Tibial artery (tissue), 4 donors: Measurements from ENCODE around the gene PIK3R5.

ENCODE experiments used
- DNase-seq, 2 donors: peaks; one replicate each; pipeline ENCODE4 v3.0.0-alpha.2; 2019
- H3K27ac ChIP-seq, 2 donors: fragments of 200-600 bp; sonication (generic) in 1 of 2; 1 replicate in 1 of 2; 2 replicates in 1 of 2; pipeline ENCODE4 v1.5.1; 2018 to 2019; ENCODE audit warnings: mild to moderate bottlenecking in 1 of 2
- H3K27me3 ChIP-seq, 2 donors: fragments of 200-600 bp; sonication (generic) in 1 of 2; one replicate each; pipeline versions ENCODE4 v1.5.1 to v1.6.0; 2016 to 2019
- H3K36me3 ChIP-seq, 3 donors: fragments of 200-600 bp; sonication (generic) in 2 of 3; one replicate each; pipeline ENCODE4 v1.5.1; 2016 to 2019; ENCODE audit warnings: mild to moderate bottlenecking in 2 of 3
- H3K4me1 ChIP-seq, 4 donors: fragments of 200-600 bp; sonication (generic) in 2 of 4; 1 replicate in 3 of 4; 2 replicates in 1 of 4; pipeline ENCODE4 v1.5.1; 2016 to 2019
- H3K4me3 ChIP-seq, 2 donors: fragments of 200-600 bp; sonication (generic) in 1 of 2; 1 replicate in 1 of 2; 2 replicates in 1 of 2; pipeline ENCODE4 v1.5.1; 2018 to 2019; ENCODE audit warnings: mild to moderate bottlenecking in 2 of 2
- H3K9me3 ChIP-seq, 3 donors: fragments of 200-600 bp; sonication (generic) in 1 of 3; one replicate each; pipeline ENCODE4 v1.5.1; 2016 to 2019
- CTCF ChIP-seq, 2 experiments: fragments of 200-600 bp in 1 of 2; fragments of 450-650 bp in 1 of 2; IDR thresholded peaks; one replicate each; pipeline ENCODE4 v1.5.1; 2017 to 2019; ENCODE audit warnings: antibody characterized with exemption in 2 of 2, mild to moderate bottlenecking in 1 of 2, moderate library complexity in 1 of 2
- intact Hi-C: fragments of 100-400 bp; cut with DNase I; formaldehyde crosslinking; loops from one replicate; pipeline ENCODE4 v1.15.0; 2023; ENCODE audit warnings: low total_unique reads

PIK3R5 gene

GRCh38 chr17:8918807-8919465, 46.6 kb downstream of the PIK3R5 start:
- H3K9me3 ChIP-seq = peaks cover 3 to 10% (median 4%) of the 10 kb centered on the region in 3 donors
- H3K36me3 ChIP-seq = no peaks in the 10 kb centered on the region
- H3K4me1 ChIP-seq = no peaks in the 10 kb centered on the region
- no peak for DNase-seq
- no peak overlapping the region for H3K4me3 ChIP-seq
- no peak for TF ChIP-seq CTCF (IDR thresholded peaks at IDR 0.05)
- H3K27ac ChIP-seq = no peak overlapping the region
- intact Hi-C loops = no loop called here
- H3K27me3 ChIP-seq = peaks cover 0 to 22% of the 10 kb centered on the region in 2 donors

GRCh38 chr17:8916466-8916865, 49.0 kb downstream of the PIK3R5 start:
- H3K27me3 ChIP-seq = peaks cover 0 to 41% of the 10 kb centered on the region in 2 donors
- no peaks in the 10 kb centered on the region for H3K4me1 ChIP-seq
- H3K27ac ChIP-seq = no peak overlapping the region

DNA sequence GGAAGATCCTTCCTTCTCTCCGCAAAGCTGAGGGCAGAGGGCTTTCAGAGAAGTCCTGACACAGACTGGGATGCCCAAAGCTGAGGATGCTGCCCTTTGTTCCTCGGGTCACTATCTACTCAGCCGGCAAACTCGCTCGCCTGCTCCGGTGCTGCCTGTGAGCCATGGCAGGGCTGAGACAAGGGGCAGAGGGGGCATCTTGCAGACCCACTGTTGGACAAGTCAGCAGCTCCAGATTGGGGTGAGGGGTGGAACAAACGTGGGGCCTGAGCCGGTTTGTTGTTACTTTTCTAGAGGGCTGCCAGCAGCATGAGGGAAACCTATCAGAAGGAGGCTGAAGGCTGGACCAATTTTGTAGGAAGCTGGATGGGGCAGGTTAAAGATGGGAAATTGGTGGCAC, 51.0 kb downstream of the PIK3R5 start:
- no peak for TF ChIP-seq CTCF (IDR thresholded peaks at IDR 0.05)
- H3K4me1 ChIP-seq = no peaks in the 10 kb centered on the region
- H3K36me3 ChIP-seq = no peaks in the 10 kb centered on the region
- intact Hi-C loops = no loop called here
- no peak overlapping the region for H3K4me3 ChIP-seq
- peaks cover 3 to 10% (median 4%) of the 10 kb centered on the region in 3 donors for H3K9me3 ChIP-seq
- no peak for DNase-seq
- peaks cover 0 to 56% of the 10 kb centered on the region in 2 donors for H3K27me3 ChIP-seq
- no peak overlapping the region for H3K27ac ChIP-seq

More at GRCh38 chr17:8916466-8916865, 49.0 kb downstream of the PIK3R5 start:
- intact Hi-C loops = no loop called here
- peaks cover 3 to 10% (median 4%) of the 10 kb centered on the region in 3 donors for H3K9me3 ChIP-seq
- H3K4me3 ChIP-seq = no peak overlapping the region
- no peak for DNase-seq
- no peaks in the 10 kb centered on the region for H3K36me3 ChIP-seq
- TF ChIP-seq CTCF (IDR thresholded peaks at IDR 0.05) = no peak

DNA sequence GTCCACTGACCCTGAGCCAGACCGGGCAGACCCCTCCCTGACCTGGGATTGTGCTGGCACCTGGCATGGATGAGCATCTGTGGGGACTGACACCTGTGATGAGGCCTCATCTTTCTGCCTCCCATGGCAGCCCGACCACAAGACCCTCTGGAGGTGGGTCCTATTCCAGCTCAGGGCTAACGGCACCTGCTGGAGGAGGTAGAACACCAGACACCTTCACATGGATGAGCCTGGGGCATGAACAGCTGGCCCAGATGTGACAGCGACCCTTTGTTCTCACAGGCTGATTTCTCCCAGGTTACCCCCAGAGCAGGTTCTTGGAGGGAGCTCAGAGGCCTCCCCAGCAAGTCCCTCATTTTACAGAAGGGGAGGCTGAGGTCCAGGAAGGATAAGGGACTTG, 51.6 kb downstream of the PIK3R5 start:
- intact Hi-C loops = no loop called here
- no peaks in the 10 kb centered on the region for H3K4me1 ChIP-seq
- peaks cover 3 to 10% (median 4%) of the 10 kb centered on the region in 3 donors for H3K9me3 ChIP-seq
- no peak overlapping the region for H3K27ac ChIP-seq
- no peak overlapping the region for H3K4me3 ChIP-seq
- DNase-seq = no peak
- peaks cover 0 to 56% of the 10 kb centered on the region in 2 donors for H3K27me3 ChIP-seq
- no peak for TF ChIP-seq CTCF (IDR thresholded peaks at IDR 0.05)
- H3K36me3 ChIP-seq = no peaks in the 10 kb centered on the region

DNA sequence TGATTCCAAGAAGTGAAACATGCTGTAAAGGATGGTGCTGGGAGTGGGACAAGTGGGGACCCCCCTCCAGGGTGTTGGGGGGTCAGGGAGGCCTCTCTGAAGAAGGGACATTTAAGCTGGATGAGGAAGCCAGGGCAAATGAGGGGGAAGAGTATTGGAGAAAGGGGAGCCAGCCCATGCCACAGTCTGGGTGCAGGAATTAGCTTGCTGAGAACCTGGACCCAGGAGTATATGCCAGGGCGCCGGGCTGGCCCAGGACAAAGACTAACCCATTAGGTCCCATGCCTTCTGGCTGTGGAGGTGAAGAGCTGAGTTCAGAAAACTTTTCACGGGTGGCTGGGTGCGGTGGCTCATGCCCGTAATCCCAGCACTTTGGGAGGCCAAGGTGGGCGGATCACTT, 52.4 kb downstream of the PIK3R5 start:
- Histone ChIP-seq H3K27me3 (peaks cover 0 to 56% of the 10 kb centered on the region in 2 donors), H3K4me1 (no peaks in the 10 kb centered on the region), H3K36me3 (no peaks in the 10 kb centered on the region), H3K9me3 (peaks cover 3 to 10% (median 4%) of the 10 kb centered on the region in 3 donors), H3K27ac (no peak overlapping the region), H3K4me3 (no peak overlapping the region)
- intact Hi-C loops = no loop called here
- no peak for DNase-seq
- TF ChIP-seq CTCF (IDR thresholded peaks at IDR 0.05) = no peak
